Prostate gland (tissue), 2 donors: ENCODE data around the gene ISCU.

ENCODE experiments used
- POLR2A ChIP-seq: fragments of 450-650 bp; IDR thresholded peaks from one replicate; pipeline ENCODE4 v1.6.1; 2016; ENCODE audit warnings: antibody characterized with exemption, mild to moderate bottlenecking
- POLR2AphosphoS5 ChIP-seq: sonication (generic); formaldehyde crosslinking; IDR thresholded peaks from one replicate; pipeline ENCODE4 v1.6.1; 2017; ENCODE audit warnings: antibody characterized with exemption
- TF ChIP-seq, protein P1 (sequence below), 4 experiments: fragments of 200-600 bp in 2 of 4; fragments of 450-650 bp in 2 of 4; sonication (generic) in 2 of 4; IDR thresholded peaks; 1 replicate in 3 of 4; 2 replicates in 1 of 4; pipeline ENCODE4 v1.5.1; 2016 to 2019; ENCODE audit warnings: antibody characterized with exemption in 4 of 4, mild to moderate bottlenecking in 2 of 4, moderate library complexity in 2 of 4

DNA sequence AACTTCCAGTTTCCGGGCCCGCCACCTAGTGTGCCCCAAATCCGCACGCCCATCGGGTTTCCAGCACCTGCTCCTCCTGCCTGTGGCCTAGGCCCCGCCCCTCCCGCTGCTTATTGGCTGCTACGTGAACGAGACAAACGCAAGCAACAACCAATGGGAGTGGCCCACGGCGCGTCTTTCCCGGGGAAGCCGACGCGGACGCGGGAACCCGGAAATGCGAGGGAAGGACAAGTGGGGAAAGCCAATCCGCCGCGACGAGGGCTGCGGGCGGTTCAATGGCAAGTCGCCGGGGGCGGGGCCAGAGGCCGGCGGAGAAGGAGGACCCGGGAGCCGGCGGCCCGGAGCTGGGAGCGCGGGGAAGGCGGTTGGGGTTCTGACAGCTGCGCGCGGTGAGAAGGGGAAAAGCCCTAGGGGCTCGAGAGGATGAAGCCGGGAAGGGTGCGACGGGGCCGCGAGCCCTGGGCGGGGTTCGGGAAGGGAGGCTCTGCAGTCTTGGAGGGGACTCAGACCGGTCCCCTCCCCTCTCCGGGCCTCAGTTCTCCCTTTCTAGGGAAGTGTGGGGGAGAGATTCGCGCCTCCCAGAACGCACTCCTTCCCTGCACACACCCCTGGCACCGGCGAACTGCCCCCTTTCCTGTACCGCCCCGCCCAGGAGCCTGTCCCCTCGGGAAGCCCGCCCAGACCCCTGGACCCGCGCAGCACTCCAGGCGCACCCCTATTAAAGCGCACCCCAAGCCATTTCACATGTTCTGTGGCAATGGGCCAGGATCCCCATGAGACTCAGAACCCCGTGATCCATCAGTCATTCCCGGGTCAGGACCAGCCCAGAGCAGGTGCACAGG, 47.2 kb upstream of the ISCU start, which contains the start of gene FICD:
- TF ChIP-seq, protein P1, sequence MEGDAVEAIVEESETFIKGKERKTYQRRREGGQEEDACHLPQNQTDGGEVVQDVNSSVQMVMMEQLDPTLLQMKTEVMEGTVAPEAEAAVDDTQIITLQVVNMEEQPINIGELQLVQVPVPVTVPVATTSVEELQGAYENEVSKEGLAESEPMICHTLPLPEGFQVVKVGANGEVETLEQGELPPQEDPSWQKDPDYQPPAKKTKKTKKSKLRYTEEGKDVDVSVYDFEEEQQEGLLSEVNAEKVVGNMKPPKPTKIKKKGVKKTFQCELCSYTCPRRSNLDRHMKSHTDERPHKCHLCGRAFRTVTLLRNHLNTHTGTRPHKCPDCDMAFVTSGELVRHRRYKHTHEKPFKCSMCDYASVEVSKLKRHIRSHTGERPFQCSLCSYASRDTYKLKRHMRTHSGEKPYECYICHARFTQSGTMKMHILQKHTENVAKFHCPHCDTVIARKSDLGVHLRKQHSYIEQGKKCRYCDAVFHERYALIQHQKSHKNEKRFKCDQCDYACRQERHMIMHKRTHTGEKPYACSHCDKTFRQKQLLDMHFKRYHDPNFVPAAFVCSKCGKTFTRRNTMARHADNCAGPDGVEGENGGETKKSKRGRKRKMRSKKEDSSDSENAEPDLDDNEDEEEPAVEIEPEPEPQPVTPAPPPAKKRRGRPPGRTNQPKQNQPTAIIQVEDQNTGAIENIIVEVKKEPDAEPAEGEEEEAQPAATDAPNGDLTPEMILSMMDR (IDR thresholded peaks at IDR 0.05): peak in 1 of 4 experiments; percentile 8
- TF ChIP-seq POLR2A (peak; percentile 31), POLR2AphosphoS5 (peak; percentile 99)
